ENCODE data around the gene CASP10.
"Not testable (repeated sequence)": the region's sequence is repeated elsewhere in the genome, so short reads cannot be mapped to it uniquely, and the experiment has no call there.

CASP10 gene

GRCh38 chr2:201233812-201234662, 51.1 kb downstream of the CASP10 start:
- Mint-ChIP-seq H3K4me3 (no peak overlapping the region), H3K9me3 (peaks cover 3% of the 10 kb centered on the region), H3K27me3 (ENCODE audit: low read depth) (peaks cover under 1% of the 10 kb centered on the region), H3K4me1 (peaks cover 18% of the 10 kb centered on the region), H3K27ac (no peak overlapping the region), H3K36me3 (ENCODE audit: low read depth) (no peaks in the 10 kb centered on the region)
- TF ChIP-seq CTCF (IDR thresholded peaks at IDR 0.05; ENCODE audit: unreplicated experiment in 3 of 3) = no peak

GRCh38 chr2:201234663-201235135, 51.8 kb downstream of the CASP10 start:
- H3K4me1 Mint-ChIP-seq = peaks cover 18% of the 10 kb centered on the region
- no peak overlapping the region for H3K27ac Mint-ChIP-seq
- no peak overlapping the region for H3K4me3 Mint-ChIP-seq
- peaks cover 3% of the 10 kb centered on the region for H3K9me3 Mint-ChIP-seq
- H3K27me3 Mint-ChIP-seq (ENCODE audit: low read depth) = no peaks in the 10 kb centered on the region
- no peaks in the 10 kb centered on the region for H3K36me3 Mint-ChIP-seq (ENCODE audit: low read depth)
- TF ChIP-seq CTCF (IDR thresholded peaks at IDR 0.05; ENCODE audit: unreplicated experiment in 3 of 3) = no peak

- Mint-ChIP-seq H3K4me3 (no peak overlapping the region), H3K36me3 (ENCODE audit: low read depth) (no peaks in the 10 kb centered on the region), H3K27ac (peak overlapping the region in 2 of 3 experiments; percentile 41 to 53), H3K27me3 (ENCODE audit: low read depth) (no peaks in the 10 kb centered on the region), H3K9me3 (peaks cover 8% of the 10 kb centered on the region), H3K4me1 (peaks cover 18% of the 10 kb centered on the region)
- peak; percentile 63 to 75 (median 69) for TF ChIP-seq CTCF (IDR thresholded peaks at IDR 0.05; ENCODE audit: unreplicated experiment in 3 of 3)
These were observed 53.2 kb downstream of the CASP10 start for GRCh38 chr2:201235860-201236811.

GRCh38 chr2:201237486-201238123, 54.7 kb downstream of the CASP10 start:
- H3K36me3 Mint-ChIP-seq (ENCODE audit: low read depth) = no peaks in the 10 kb centered on the region
- no peak overlapping the region for H3K4me3 Mint-ChIP-seq
- no peaks in the 10 kb centered on the region for H3K27me3 Mint-ChIP-seq (ENCODE audit: low read depth)
- peaks cover 9% of the 10 kb centered on the region for H3K9me3 Mint-ChIP-seq
- peaks cover 8% of the 10 kb centered on the region for H3K4me1 Mint-ChIP-seq
- H3K27ac Mint-ChIP-seq = no peak overlapping the region
- no peak for TF ChIP-seq CTCF (IDR thresholded peaks at IDR 0.05; ENCODE audit: unreplicated experiment in 3 of 3)

GRCh38 chr2:201239167-201239935, 56.4 kb downstream of the CASP10 start:
- not testable (repeated sequence) for H3K4me3 Mint-ChIP-seq; H3K27me3 Mint-ChIP-seq (ENCODE audit: low read depth); H3K9me3 Mint-ChIP-seq; H3K4me1 Mint-ChIP-seq; H3K27ac Mint-ChIP-seq; H3K36me3 Mint-ChIP-seq (ENCODE audit: low read depth)

All from nephron (organoid).